HG02981 (cell line): ENCODE measurements around the gene MRFAP1L1.
"Not testable (repeated sequence)": the region's sequence is repeated elsewhere in the genome, so short reads cannot be mapped to it uniquely, and the experiment has no call there.

Experiments used
- ATAC-seq: cut with Tn5 transposase; IDR thresholded peaks from one replicate; pipeline ENCODE4 v1.9.1; 2021; ENCODE audit warnings: mild to moderate bottlenecking, moderate library complexity; ENCODE audit not compliant: unreplicated experiment

The MRFAP1L1 gene

DNA sequence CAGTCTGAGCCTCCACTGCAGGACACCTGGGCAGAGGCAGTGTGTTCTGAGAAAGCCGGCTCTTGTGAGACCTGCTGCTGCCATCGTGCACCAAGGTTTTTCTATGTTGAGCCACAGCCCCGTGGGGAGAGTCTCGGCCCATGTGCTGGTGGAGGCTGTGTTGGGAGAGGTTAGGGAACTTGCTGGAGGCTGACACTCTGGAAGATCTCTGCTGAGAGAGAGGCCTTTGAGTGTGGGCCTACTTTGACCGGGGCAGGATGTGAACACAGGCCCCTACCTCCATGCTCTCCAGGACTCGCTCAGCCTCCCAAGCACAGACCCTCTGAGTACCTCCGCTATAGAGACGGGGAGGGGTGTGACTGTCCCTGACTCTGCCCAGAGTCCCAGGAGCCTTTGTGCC, 17.3 kb downstream of the MRFAP1L1 start:
- ATAC-seq, result no peak

GRCh38 chr4:6689506-6689960, 20.1 kb downstream of the MRFAP1L1 start:
- no peak for ATAC-seq

DNA sequence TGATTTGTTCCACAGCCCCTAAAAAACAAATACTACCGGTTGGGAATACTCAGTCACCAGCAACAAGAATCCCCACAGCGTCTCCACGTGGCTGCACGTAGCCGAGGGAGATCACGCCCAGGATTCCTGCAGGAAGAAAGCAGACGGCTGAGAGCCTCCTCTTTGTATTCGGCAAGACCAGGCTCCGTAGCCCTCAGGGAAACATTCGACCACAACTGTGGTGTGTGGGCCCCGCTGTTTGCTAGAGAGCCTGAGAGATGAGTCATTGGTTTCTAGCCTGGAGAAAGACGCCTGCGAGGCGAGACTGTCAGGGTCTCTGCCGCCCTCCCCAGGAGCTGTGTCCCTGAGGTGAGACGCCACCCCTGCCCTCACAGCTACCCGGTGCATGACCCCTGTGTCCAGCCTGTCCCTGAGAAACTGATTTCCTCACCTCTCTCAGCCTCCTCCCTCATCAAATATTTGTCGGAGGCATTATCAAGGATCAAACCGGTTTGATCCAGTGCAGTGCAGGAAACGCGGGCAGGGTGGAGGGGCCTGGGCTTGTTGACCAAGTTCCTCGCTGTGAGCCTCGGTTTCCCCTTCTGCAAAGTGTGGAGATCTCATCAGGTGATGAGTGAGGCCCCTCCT, 20.7 kb downstream of the MRFAP1L1 start:
- peak; percentile 87 for ATAC-seq

DNA sequence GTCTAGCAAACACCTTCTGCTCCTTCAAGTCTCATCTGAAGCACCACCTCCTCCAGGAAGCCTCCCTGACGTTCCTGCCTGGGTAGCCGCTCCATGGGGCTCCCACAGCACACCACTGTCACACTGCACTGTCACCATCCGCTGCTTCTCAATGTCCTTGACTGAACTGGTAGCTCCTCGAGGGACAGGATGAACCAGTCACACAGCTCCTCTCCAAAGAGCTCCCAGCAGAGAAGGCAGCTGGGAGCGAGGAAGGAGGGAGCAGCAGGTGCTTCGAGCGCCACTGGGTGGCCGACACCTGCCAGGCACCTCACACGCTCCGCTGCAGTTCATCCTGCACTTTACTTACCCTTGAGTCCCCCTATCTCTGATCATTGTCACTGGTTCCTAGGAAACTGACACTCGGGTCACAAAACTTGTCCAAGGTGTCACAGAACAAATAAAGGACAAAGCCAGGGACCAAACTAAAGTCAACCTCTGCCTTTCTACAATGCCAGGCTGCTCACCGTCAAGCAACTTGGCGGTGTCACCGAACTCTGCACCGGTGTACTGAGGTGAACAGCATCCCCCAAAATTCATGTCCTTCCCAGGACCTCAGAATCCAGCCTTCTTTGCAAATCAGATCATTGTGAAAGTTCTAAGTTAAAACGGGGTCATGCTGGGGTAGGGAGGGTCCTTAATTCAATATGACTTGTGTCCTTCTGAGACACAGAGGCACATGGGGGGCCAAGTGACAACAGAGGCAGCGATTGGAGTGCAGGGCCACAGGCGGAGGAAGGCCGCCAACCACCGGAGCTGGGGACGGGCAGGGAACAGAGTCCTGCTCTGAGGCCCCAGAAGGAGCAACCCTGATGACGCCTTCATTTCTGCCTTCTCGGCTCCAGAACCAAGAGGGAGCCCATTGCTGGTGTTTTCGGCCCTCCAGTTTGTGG, 21.5 kb downstream of the MRFAP1L1 start:
- ATAC-seq, result no peak

GRCh38 chr4:6686104-6686787, 23.4 kb downstream of the MRFAP1L1 start:
- ATAC-seq, result no peak

DNA sequence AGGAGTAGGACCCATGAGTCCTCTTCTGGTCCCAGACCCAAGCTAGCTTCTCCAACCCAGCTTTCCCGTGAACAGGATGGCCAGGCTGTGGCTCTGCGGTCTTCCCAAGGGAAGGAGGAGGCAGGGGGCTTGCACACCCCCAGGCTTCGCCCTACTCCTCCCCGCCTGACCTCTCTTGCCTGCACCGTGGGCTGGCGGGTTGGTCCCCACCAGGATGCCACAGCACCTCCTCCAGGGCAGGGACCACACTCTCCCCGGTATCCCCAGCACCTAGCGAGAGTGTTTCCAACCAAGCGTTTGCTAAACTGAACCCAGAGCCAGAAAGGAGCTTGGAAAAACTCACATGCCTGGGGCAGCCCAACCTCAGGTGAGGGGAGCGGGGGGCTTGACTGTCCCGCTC, 25.0 kb downstream of the MRFAP1L1 start:
- no peak for ATAC-seq

- no peak for ATAC-seq
Observed at GRCh38 chr4:6682862-6683590, 26.6 kb downstream of the MRFAP1L1 start.

- ATAC-seq, result no peak
Observed at GRCh38 chr4:6681191-6681590, 28.5 kb downstream of the MRFAP1L1 start.

DNA sequence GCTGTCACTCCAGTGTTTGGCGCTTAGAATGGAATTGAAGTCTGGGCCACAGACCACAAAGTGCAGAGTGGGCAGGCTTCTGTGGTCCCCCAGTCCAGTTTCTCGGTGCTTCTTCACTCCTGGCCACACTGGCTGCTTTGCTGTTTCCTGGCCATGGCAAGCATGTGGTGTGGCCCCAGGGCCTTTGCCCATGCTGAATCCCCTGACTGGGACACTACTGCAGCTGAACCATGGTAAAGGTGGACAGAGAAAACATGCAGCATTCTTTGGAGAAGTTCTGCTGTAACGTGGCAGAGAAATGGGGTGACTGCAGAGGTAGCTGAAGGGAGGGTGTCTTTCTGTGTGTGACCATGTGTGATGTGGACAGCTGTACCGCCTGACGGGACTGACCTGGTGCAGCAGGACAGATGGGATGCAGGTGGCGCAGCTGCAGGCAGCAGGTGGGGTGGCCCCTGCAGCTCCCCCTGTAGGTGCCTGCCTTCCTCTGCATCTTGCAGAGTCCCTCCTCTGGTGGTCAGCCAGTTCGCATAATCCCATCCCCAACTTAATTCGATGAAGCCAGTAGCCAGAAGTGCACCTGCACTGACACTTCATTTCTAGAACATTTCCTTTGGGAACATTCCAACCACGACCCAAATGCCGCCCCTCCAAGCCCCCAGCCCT, 29.2 kb downstream of the MRFAP1L1 start:
- no peak for ATAC-seq

DNA sequence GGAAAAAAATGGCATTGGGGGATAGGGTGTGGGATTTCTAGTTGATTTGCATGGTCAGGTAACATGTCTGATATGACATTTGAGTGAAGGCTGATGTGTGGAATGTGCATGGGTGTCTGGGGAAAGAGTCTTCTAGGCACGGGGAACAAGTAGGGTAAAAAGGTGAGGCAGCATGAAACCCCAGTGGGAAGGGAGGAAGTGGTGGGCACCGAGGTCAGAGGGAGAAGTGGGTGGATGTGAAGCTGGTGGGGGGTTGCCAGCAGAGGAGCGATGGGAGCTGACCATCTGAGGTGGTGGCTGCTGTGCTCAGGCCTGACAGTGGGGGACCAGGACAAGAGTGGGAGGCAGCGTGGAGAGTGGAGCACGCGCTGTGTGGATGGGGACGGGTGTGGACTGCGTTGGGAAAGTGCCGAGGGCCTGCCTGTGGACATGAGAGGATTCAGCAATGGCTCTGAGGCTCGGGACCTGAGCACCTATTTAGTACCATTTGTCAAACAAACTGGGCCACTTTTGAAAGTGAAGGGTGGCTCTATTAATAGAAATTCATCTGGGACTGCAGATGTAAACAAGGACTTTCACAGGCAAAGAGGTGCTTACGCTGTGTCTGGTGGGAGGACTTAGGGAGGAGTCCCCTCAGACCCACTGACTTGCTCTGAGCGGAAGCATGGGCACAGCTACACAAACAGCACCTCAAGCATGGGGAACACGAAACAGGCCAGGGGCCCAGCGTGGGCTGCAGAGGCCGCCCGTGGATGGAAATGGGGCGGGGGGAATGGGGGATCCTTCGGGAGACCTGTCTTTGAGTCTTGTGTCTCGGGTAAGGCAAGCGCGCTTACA, 32.7 kb downstream of the MRFAP1L1 start:
- ATAC-seq, result no peak

DNA sequence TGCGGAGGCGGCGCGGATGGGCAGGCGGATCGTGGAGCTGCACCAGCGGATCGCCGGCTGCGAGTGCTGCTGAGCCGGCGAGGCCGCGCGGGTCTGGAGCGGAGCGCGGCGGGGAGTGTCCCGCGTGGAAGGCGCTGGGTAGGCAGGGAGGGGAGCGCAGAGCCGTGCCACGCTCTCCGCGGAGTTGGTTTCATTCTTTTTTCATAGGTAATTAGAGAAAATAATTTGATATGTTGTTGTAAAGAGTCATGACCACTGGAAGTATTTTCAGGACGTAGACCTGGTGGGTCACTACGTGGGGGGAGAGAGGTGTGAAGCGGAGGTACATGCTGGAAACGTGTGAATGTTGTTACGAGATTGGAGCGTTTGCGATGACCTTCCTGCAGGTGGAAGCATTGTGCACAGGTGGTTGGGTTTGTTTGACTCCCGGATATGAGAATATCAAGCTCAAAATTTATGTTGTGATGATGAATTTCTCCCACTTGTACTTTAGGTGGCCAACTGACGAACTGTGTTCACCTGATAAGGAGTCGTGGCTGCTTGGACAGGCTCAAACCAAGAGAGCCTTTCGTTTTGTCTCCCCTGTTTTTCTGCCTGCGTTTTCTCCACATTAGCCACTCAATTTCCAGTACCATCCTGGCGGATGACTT, 35.0 kb downstream of the MRFAP1L1 start:
- peak; percentile 35 for ATAC-seq

DNA sequence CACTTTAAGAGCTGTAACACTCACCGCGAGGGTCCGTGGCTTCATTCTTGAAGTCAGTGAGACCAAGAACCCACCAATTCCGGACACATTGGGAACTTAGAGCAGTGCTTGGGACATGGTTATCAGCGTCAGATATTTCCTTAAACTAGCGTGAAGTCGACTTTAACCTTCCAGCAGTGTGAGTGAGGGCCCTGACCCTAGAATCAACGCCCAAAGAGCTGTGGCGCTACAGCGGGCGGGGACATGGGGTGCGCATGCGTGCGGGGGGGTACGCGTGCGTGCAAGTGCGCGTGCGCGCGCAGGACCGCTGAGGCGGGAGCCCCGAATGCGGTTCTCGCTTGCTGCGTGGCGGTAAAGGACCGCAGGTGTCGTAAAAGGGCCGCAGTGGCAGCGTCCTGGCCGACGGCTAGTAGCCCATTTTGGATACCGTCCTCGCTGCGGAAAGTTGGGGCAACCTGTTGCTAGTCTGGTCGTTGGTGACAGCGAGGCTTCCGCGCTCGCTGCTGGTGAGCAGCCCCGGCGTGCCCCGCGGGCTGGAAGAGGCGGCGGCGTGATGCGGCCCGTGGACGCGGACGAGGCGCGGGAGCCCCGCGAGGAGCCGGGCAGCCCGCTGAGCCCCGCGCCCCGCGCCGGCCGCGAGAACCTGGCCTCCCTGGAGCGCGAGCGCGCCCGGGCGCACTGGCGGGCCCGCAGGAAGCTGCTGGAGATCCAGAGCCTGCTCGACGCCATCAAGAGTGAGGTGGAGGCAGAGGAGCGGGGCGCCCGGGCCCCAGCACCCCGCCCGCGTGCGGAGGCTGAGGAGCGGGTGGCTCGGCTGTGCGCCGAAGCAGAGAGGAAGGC, 35.8 kb downstream of the MRFAP1L1 start:
- ATAC-seq, result peak; percentile 74

GRCh38 chr4:6673191-6673659, 36.4 kb downstream of the MRFAP1L1 start:
- not testable (repeated sequence) for ATAC-seq

DNA sequence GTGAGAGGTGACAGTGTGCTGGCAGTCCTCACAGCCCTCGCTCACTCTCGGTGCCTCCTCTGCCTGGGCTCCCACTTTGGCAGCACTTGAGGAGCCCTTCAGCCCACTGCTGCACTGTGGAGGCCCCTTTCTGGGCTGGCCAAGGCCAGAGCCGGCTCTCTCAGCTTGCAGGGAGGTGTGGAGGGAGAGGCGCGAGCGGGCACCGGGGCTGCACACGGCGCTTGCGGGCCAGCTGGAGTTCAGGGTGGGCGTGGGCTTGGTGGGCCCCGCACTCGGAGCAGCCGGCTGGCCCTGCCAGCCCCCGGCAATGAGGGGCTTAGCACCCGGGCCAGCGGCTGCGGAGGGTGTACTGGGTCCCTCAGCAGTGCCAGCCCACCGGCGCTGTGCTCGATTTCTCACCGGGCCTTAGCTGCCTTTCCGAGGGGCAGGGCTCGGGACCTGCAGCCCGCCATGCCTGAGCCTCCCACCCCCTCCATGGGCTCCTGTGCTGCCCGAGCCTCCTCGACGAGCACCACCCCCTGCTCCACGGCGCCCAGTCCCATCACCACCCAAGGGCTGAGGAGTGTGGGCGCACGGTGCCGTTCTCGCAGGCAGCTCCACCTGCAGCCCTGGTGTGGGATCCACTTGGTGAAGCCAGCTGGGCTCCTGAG, 37.0 kb downstream of the MRFAP1L1 start:
- ATAC-seq, result not testable (repeated sequence)

DNA sequence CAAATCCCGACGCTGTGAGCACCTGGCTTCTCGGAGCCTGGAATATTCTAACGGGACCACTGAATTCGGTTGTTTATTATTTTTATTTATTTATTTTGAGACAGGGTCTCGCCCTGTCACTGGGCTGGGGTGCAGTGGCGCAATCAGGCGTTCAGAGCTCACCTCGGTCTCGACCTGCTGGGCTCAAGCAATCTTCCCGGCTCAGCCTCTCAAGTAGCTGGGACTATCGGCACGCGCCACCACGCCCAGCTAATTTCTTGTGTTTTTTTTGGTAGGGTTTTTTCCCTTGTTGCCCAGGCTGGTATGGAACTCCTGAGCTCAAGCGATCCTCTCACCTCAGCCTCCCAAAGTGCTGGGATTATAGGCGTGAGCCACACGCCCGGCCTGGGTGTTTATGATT, 37.5 kb downstream of the MRFAP1L1 start:
- no peak for ATAC-seq

DNA sequence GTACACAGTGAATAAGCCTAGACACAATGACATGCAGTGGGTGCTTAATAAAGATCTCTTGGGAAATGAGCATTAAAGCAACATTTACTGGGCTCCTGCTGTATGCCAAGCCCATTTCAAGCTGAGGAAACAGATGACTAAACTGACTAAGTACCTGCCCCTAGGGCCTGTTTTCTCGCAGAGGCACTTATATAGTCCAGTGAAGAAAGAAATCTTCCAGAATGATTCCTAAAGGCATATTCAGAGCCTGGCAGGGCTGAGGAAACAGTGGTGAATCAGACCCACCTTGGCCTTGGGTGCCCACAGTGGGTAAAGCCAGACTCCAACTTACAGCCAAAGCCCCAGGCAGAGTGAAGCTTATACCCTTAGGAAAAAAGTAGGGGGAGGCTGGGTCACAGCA, 38.0 kb downstream of the MRFAP1L1 start:
- no peak for ATAC-seq

- ATAC-seq, result no peak
Observed at GRCh38 chr4:6668391-6668790, 41.3 kb downstream of the MRFAP1L1 start.

- ATAC-seq, result no peak
Observed at GRCh38 chr4:6665320-6665654, 44.4 kb downstream of the MRFAP1L1 start.
